Measurements from ENCODE around the gene PRKCD. TPM values are rescaled to one million over a fixed set of nuclear protein-coding genes. Genes with fewer than 3 reads are reported as not detected.

PRKCD gene
- total RNA-seq, 1 experiment from 2014 or later, result 34.3 TPM

GRCh38 chr3:53169045-53169831, 8.2 kb downstream of the PRKCD start:
- no TSS peak for BruUV-seq (replicated peaks)
- Histone ChIP-seq H3K27me3 (ENCODE audit: insufficient read depth, low read depth) (no peaks in the 10 kb centered on the region), H3K4me1 (replicated peaks; ENCODE audit: insufficient read depth) (no peaks in the 10 kb centered on the region), H3K79me2 (ENCODE audit: low read depth) (peaks cover 16% of the 10 kb centered on the region; the same call in 1 of the 2 replicates), H2AFZ (no peak overlapping the region), H3K9me3 (ENCODE audit: insufficient read depth, low read depth) (no peaks in the 10 kb centered on the region), H3K9me2 (ENCODE audit: insufficient read depth) (no peaks in the 10 kb centered on the region), H3K4me2 (no peak overlapping the region), H3K36me3 (ENCODE audit: low read depth) (no peaks in the 10 kb centered on the region), H3K27ac (no peak overlapping the region), H3K4me3 (no peak overlapping the region), H4K20me1 (ENCODE audit: insufficient read depth) (no peaks in the 10 kb centered on the region), H3F3A (ENCODE audit: insufficient read depth, low read depth) (no peaks in the 10 kb centered on the region)
- ChIA-PET POLR2A (ENCODE audit: unreplicated experiment) (interaction anchor here (0.8 kb wide), 1 partner anchor 40 kb away, joined by 5 read pairs; no protein-coding TSS in a partner anchor), CTCF (interaction anchor here (0.7 kb wide), 1 partner anchor 55 kb away, joined by 3 read pairs; no protein-coding TSS in a partner anchor)
- TF ChIP-seq EZH2 (IDR thresholded peaks at IDR 0.05; ENCODE audit: low read depth), result no peak
- no peak for TF ChIP-seq CTCF (conservative IDR thresholded peaks at IDR 0.05)
- intact Hi-C loops (cut with micrococcal nuclease; ENCODE audit: unreplicated experiment), result no loop called here
- no peak for DNase-seq

- Histone ChIP-seq H4K20me1 (ENCODE audit: insufficient read depth) (no peaks in the 10 kb centered on the region), H3K4me1 (replicated peaks; ENCODE audit: insufficient read depth) (no peaks in the 10 kb centered on the region), H2AFZ (no peak overlapping the region), H3K79me2 (ENCODE audit: low read depth) (peaks cover 10% of the 10 kb centered on the region; the same call in 1 of the 2 replicates), H3K36me3 (ENCODE audit: low read depth) (no peaks in the 10 kb centered on the region), H3F3A (ENCODE audit: insufficient read depth, low read depth) (no peaks in the 10 kb centered on the region), H3K9me2 (ENCODE audit: insufficient read depth) (no peaks in the 10 kb centered on the region), H3K9me3 (ENCODE audit: insufficient read depth, low read depth) (no peaks in the 10 kb centered on the region), H3K4me3 (no peak overlapping the region), H3K4me2 (no peak overlapping the region), H3K27ac (no peak overlapping the region), H3K27me3 (ENCODE audit: insufficient read depth, low read depth) (no peaks in the 10 kb centered on the region)
- CTCF ChIA-PET, result interaction anchor here (0.7 kb wide), 1 partner anchor 56 kb away, joined by 3 read pairs; no protein-coding TSS in a partner anchor
- POLR2A ChIA-PET (ENCODE audit: unreplicated experiment), result interaction anchor here (0.8 kb wide), 1 partner anchor 40 kb away, joined by 5 read pairs; no protein-coding TSS in a partner anchor
- intact Hi-C loops (cut with micrococcal nuclease; ENCODE audit: unreplicated experiment), result no loop called here
- no TSS peak for BruUV-seq (replicated peaks)
- DNase-seq, result no peak
- TF ChIP-seq EZH2 (IDR thresholded peaks at IDR 0.05; ENCODE audit: low read depth) (no peak), CTCF (conservative IDR thresholded peaks at IDR 0.05) (no peak)
Observed at GRCh38 chr3:53169832-53170324, 8.9 kb downstream of the PRKCD start.

GRCh38 chr3:53170325-53171063, 9.5 kb downstream of the PRKCD start:
- Histone ChIP-seq H3K79me2 (ENCODE audit: low read depth) (peaks cover 10% of the 10 kb centered on the region; the same call in 1 of the 2 replicates), H3K4me2 (no peak overlapping the region), H3K27me3 (ENCODE audit: insufficient read depth, low read depth) (no peaks in the 10 kb centered on the region), H3K36me3 (ENCODE audit: low read depth) (no peaks in the 10 kb centered on the region), H3F3A (ENCODE audit: insufficient read depth, low read depth) (no peaks in the 10 kb centered on the region), H3K9me2 (ENCODE audit: insufficient read depth) (no peaks in the 10 kb centered on the region), H4K20me1 (ENCODE audit: insufficient read depth) (no peaks in the 10 kb centered on the region), H2AFZ (no peak overlapping the region), H3K27ac (no peak overlapping the region), H3K4me1 (replicated peaks; ENCODE audit: insufficient read depth) (no peaks in the 10 kb centered on the region), H3K9me3 (ENCODE audit: insufficient read depth, low read depth) (no peaks in the 10 kb centered on the region), H3K4me3 (no peak overlapping the region)
- CTCF ChIA-PET, result interaction anchor here (0.7 kb wide), 1 partner anchor 56 kb away, joined by 3 read pairs; no protein-coding TSS in a partner anchor
- no peak for DNase-seq
- BruUV-seq (replicated peaks), result no TSS peak
- POLR2A ChIA-PET (ENCODE audit: unreplicated experiment), result interaction anchor here (0.8 kb wide), 1 partner anchor 41 kb away, joined by 5 read pairs; no protein-coding TSS in a partner anchor
- intact Hi-C loops (cut with micrococcal nuclease; ENCODE audit: unreplicated experiment), result no loop called here
- TF ChIP-seq CTCF (conservative IDR thresholded peaks at IDR 0.05) (no peak), EZH2 (IDR thresholded peaks at IDR 0.05; ENCODE audit: low read depth) (no peak)
